GM04503 (cell line): Measurements from ENCODE around the gene TCP11L2.

Experiments
- DNase-seq: peaks from one replicate; pipeline ENCODE4 v3.0.0-alpha.2; 2012; ENCODE audit warnings: low read depth

The TCP11L2 gene

GRCh38 chr12:106302401-106303201 lies at the start of gene TCP11L2:
Gene TCP11L2, plus strand, starts transcription at chr12:106302733. Its CDS starts 8,343 bp downstream, at chr12:106311076.
- no peak for DNase-seq

- DNase-seq, result no peak
Observed at GRCh38 chr12:106254724-106255123, 47.8 kb upstream of the TCP11L2 start.

- no peak for DNase-seq
Observed at GRCh38 chr12:106255493-106255892, 47.0 kb upstream of the TCP11L2 start.

- no peak for DNase-seq
Observed at GRCh38 chr12:106255952-106256351, 46.6 kb upstream of the TCP11L2 start.

GRCh38 chr12:106256524-106256923 lies 46.0 kb upstream of the TCP11L2 start:
- no peak for DNase-seq

- no peak for DNase-seq
Observed at GRCh38 chr12:106258226-106258625, 44.3 kb upstream of the TCP11L2 start.

- DNase-seq, result no peak
Observed at GRCh38 chr12:106258935-106259334, 43.6 kb upstream of the TCP11L2 start.

GRCh38 chr12:106265116-106265515 lies 37.4 kb upstream of the TCP11L2 start:
- no peak for DNase-seq

- DNase-seq, result no peak
Observed at GRCh38 chr12:106267535-106267934, 35.0 kb upstream of the TCP11L2 start.

GRCh38 chr12:106269150-106269771 lies 33.3 kb upstream of the TCP11L2 start:
- DNase-seq, result no peak

GRCh38 chr12:106271575-106272505 lies 30.7 kb upstream of the TCP11L2 start:
- DNase-seq, result no peak

GRCh38 chr12:106273491-106273890 lies 29.0 kb upstream of the TCP11L2 start:
- no peak for DNase-seq

- no peak for DNase-seq
Observed at GRCh38 chr12:106274012-106274411, 28.5 kb upstream of the TCP11L2 start.

GRCh38 chr12:106274575-106275121 lies 27.9 kb upstream of the TCP11L2 start:
- DNase-seq, result no peak

- no peak for DNase-seq
Observed at GRCh38 chr12:106275458-106275857, 27.1 kb upstream of the TCP11L2 start.

- no peak for DNase-seq
Observed at GRCh38 chr12:106276032-106276740, 26.3 kb upstream of the TCP11L2 start.

- no peak for DNase-seq
Observed at GRCh38 chr12:106280106-106280505, 22.4 kb upstream of the TCP11L2 start.

GRCh38 chr12:106281056-106281782 lies 21.3 kb upstream of the TCP11L2 start:
- no peak for DNase-seq

GRCh38 chr12:106281804-106282203 lies 20.7 kb upstream of the TCP11L2 start:
- DNase-seq, result no peak

GRCh38 chr12:106282457-106283097 lies 20.0 kb upstream of the TCP11L2 start:
- no peak for DNase-seq
